Stimulated activated CD8-positive, alpha-beta memory T cell treated with anti-CD3 and anti-CD28 coated beads, Interleukin-12 subunit alpha, Interleukin-12 subunit beta, amount 100 ng/mL, for 24 hours (primary cell): ENCODE measurements around the gene NINJ1.

Experiments
- DNase-seq: peaks from one replicate; pipeline ENCODE4 v3.0.0-alpha.2; 2020; ENCODE audit errors: extremely low read depth

NINJ1 gene

GRCh38 chr9:93087971-93088655, 45.9 kb downstream of the NINJ1 start:
- no peak for DNase-seq

GRCh38 chr9:93086447-93087224, 47.4 kb downstream of the NINJ1 start:
- DNase-seq: no peak

DNA sequence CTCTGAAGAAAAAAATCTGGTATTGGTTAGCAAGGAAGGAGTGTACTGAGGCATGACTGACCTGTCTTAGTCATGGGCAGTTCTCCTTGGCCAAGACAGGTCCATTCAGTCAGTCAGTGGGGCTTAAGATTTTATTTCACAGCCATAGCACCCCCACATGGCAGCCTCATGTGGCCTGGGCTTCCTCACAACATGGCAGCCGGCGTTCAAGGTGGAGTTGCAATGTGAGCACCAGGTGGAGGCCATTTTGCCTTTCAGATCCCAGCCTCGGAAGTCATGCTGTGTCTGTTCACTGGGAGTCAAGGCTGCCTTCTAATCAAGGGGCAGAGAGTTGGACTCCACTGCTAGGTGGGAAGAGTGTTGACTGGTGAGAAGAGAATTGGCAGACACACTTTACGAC, 48.4 kb downstream of the NINJ1 start:
- no peak for DNase-seq

DNA sequence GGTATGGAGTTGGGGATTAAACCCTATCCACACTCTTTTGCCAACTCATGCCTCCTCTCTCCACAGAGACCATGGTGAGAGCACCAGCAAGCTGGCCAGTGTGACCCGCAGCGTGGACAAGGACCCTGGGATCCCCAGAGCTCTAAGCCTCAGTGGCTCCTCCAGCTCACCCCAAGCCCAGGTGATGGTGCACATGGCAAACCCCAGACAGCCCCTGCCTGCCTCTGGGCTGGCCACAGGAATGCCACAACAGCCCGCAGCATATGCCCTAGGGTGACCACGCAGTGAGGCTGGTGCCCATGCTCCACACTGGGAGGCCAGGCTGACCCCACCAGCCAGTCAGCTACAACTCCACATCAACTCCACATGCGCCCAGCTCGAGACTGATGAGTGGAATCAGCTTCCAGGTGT, 49.6 kb downstream of the NINJ1 start:
- no peak for DNase-seq

- no peak for DNase-seq
Observed at GRCh38 chr9:93083592-93084470, 50.2 kb downstream of the NINJ1 start.

DNA sequence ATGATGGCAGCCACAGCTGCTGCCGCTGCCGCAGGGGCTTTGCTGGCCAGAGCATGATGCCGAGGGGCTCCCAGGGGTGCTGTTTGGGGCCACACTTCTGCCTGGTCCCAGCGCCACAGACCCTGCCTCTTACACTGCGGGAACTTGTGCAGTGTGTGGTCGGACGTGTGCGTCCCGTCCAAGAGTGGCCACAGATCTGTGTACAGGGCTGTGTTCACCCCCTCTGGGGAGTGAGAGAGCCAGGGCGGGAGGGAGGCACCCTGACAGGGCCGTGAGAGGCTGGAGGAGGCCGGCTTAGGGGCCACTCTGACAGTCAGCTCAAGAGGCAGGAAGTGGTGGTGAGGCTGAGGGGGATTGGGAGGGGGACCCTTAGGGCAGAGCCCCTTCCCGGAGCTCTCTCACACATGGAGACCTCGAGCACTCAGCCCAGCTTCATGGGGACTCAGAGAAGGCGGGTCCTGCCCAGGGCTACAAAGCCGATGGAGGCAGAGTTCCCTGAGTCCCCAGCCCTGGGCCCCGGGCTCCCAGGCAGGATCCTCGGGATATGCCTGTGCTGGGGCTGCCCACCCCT, 51.1 kb downstream of the NINJ1 start:
- no peak for DNase-seq

DNA sequence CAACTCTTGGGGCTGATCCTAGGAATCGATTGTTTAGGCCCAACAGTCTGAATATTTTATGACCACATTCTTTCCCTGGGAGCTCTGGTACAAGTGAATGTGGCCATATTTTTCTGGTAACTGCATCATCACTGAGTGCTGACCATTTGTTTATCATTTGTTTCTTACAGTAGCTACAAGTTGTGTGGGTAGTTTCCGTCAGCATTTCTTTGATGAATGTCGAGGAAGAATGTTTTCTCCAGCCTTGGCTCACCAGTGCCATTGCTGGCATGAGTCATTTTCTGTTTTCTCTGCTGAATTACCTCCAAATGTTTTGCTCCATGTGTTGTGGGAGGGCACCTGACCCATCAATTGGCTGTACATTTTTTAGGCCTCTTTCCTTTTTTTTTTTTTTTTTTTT, 52.1 kb downstream of the NINJ1 start:
- no peak for DNase-seq

GRCh38 chr9:93081081-93081529, 52.9 kb downstream of the NINJ1 start:
- no peak for DNase-seq

DNA sequence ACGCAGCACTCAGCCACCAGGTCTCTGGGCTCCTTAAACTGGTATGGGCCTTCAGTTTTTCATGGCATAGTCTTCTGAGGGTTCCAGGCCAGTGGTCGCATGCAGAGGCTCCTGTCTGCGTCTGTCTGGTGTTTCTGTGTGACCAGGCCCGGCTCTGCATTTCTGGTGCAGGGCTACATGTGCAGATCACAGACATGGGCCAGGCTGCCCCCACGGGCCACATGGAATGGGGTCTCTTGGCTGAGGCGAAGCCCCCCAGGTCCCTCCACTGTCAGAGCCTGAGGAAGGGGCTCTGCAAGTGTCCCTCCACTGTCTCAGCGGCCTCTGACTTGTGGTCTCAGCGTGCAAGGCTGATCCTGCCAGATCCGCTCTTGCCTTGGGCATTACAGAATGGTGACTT, 53.6 kb downstream of the NINJ1 start:
- DNase-seq: no peak

GRCh38 chr9:93079371-93079770, 54.7 kb downstream of the NINJ1 start:
- no peak for DNase-seq

DNA sequence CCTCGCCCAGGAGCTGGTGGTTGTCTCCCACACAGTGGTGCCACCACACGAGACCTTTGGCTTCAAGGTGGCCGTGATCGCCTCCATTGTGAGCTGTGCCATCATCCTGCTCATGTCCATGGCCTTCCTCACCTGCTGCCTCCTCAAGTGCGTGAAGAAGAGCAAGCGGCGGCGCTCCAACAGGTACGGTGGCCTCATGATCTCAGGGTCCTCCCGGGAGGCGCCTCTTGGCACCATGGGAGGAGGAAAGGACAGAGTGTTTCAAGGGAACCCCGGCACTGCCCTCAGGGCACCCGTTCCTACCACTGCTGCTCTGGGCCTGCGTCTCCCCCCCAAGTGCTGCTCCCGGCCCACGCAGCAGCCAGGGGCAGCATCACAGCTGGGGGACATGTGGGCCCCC, 56.2 kb downstream of the NINJ1 start:
- no peak for DNase-seq

DNA sequence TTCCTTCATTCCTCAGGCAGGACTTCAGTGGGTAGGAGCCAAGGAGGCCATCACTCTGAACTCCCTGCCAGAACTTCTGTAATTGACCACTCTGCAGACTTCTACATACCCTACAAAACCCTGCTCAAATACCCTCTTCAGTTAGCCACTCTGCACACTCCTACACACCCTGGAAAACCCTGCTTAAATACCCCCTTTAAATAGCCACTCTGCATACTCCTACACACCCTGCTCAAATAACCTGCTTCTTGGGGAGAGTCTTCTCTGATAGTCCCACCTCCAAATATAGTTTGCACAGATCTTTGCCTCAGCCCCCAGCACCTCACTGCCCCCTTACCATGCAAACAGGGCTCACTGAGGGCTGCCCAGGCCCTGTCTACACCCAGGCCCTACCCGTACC, 56.7 kb downstream of the NINJ1 start:
- DNase-seq: no peak

GRCh38 chr9:93076792-93077128, 57.3 kb downstream of the NINJ1 start:
- DNase-seq: no peak

DNA sequence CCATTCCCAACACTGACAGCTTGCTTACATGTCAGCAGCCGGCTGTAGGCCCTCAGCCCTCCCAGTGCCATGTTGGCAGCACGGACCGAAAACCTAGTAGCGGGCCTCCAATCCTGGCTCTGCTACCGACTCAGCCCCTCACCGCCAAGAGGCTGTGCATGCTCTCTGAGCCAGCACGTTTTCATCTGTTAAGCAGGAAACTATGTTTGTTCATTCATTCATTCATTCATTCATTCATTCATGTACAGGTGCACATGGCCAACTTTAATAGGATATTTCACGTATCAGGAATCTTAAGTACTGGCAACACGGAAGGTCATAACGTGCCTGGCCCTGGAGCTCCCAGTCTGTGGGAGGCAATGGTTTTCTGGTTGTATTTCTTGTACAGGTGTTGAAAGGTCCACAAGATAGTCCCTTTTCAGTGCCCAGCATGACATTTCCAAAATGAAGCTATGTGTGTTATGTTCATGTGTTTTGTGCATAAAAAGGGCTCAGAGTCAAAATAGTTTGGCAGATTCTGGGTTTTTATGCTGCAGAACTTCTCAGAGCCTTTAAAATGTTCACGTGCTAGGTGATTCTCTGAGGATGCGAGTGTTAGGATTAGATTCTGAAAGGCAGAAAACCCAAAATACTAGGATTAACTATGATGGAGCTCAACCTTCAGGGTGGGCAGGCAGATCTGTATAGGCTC, 57.8 kb downstream of the NINJ1 start:
- no peak for DNase-seq

DNA sequence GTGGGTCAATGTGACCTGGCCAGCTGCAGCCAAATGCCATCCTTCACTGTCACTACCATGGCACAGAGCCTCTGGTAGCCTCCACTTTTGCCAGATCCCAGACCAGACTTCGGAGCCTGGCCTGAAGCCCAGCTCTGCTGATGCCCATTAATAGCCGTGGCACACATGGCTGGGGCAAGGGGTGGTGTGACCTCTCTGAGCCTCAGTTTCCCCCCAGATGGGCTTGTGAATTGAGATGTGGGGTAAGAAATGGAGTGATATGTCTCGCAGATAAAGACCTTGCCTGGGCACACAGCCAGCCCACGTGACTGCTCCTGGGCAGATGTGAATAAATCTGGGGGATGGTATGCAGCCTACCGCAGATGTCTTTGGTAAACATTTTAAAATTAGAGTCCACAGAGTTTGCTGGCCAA, 61.7 kb downstream of the NINJ1 start:
- no peak for DNase-seq
